HG03558 (cell line): Measurements from ENCODE around the gene CFAP74.

Experiments
- ATAC-seq: cut with Tn5 transposase; IDR thresholded peaks from one replicate; pipeline ENCODE4 v1.9.1; 2021; ENCODE audit warnings: moderate number of reproducible peaks; ENCODE audit not compliant: unreplicated experiment; ENCODE audit errors: extremely low read depth

The CFAP74 gene

GRCh38 chr1:2041887-2042286 is 38.3 kb upstream of the CFAP74 start:
- no peak for ATAC-seq

- ATAC-seq = no peak
Measured at GRCh38 chr1:2041305-2041704, 37.7 kb upstream of the CFAP74 start.

- no peak for ATAC-seq
Measured at GRCh38 chr1:2039251-2039650, 35.7 kb upstream of the CFAP74 start.

GRCh38 chr1:2038229-2038628 is 34.6 kb upstream of the CFAP74 start:
- ATAC-seq = no peak

DNA sequence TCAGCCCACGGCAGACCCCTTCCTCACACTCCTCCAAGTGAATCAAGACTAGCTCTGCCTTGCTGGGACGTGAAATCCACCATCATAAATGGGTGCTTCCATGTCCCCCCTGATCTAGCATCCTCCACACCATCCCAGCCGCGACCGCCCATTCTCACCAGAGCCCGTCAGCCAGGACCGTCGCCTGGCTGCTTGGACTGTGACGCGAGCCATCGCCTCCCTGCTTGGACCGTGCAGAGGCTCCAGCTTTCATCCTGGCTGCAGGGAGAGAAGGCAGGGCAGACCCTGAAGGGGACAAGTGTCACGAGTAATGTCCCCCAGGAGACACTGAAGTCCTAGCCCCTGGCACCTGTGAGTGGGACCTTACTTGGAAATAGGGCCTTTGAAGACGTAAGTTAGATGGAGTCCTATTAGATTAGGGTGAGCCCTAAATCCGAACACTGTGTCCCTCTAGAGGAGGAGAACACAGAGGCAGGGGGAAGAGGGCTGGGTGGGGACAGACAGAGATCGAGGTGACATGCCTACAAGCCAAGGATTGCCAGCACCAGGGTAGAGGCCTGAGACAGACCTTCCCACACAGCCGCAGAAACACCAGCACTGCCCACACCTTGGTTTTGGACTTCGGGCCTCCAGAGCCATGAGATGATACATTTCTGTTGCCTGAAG is 33.9 kb upstream of the CFAP74 start:
- ATAC-seq = no peak

GRCh38 chr1:2036287-2036686 is 32.7 kb upstream of the CFAP74 start:
- ATAC-seq = no peak

GRCh38 chr1:2033165-2033564 is 29.6 kb upstream of the CFAP74 start:
- no peak for ATAC-seq

- no peak for ATAC-seq
Measured at GRCh38 chr1:2032737-2033136, 29.2 kb upstream of the CFAP74 start.

GRCh38 chr1:2031546-2032540 is 28.3 kb upstream of the CFAP74 start:
- ATAC-seq = no peak

DNA sequence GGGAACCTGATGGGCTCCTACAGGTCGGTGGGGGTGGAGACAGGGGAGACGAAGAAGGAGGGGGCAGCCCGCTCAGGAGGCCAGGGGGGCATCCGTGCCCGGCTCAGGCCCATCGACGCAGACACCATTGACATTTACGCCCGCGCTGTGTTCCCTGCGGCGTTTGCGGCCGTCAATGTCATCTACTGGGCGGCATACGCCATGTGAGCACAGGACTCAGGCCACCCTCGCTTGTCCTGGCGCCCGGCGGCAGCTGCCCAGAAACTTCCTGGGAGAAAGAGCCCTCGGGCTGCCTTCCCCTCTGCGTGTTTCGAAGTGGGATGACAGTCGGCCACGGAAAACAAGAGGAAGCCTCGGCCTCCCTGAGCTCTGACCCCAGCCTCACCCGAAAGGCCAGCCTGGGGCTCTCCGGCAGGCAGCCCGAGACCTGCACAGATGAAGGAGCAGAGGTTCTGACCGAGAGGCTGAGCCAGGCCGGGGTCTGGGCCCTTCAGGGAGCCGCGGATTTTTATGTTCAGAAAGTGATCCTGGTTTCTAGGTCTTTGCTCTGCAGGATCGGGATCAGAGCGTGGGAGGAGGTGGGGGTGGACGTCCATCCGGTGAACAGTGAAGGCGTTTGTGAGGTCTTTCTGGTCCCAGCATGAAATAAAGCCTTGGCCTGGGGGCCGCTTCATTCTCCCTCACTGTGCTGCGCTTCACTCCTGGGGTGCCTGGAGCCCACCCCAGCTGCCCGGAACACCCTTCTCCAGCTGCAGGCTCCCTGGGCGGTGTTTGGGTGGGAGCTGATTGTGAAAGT is 26.7 kb upstream of the CFAP74 start:
- no peak for ATAC-seq

DNA sequence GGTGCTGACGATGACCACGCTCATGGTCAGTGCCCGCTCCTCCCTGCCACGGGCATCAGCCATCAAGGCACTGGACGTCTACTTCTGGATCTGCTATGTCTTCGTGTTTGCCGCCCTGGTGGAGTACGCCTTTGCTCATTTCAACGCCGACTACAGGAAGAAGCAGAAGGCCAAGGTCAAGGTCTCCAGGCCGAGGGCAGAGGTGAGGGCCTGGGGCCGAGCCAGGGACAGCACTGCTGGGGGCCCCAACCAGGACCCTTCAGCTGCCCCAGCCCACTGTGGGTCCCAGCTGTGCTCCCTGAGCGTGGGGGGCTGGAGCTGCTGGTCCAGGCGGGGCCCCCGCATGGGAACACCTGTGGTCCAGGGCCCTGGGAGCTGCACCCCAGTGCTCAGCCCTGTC is 26.0 kb upstream of the CFAP74 start:
- no peak for ATAC-seq

DNA sequence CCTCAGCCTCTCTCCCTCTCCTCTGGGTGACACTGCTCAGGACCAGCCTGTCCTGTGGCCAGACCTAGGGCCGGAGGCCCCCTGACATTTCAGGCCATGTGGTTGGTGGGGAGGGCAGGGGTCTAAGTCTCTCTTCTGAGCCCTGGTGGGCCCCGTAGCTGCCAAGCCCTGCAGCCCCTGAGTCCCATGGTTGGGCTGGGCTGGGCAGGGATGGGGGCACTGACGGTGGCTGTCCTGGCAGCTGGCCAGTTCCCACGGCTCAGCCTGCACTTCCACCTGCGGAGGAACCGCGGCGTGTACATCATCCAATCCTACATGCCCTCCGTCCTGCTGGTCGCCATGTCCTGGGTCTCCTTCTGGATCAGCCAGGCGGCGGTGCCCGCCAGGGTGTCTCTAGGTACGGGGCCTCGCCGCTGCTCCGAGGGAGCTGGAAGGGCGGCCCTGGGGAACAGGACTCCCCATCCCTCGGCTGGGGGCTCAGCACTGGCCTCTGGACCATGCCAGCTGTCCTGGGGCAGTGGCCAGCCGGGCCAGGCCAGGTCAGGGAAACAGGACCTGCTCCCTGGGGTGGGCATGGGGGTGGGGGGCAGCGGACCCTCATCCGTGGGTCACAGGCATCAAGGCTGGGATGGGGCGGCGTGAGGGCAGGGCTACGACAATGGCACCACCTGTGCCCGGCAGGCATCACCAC is 25.4 kb upstream of the CFAP74 start:
- no peak for ATAC-seq

- no peak for ATAC-seq
Measured at GRCh38 chr1:2027961-2028583, 24.5 kb upstream of the CFAP74 start.

GRCh38 chr1:2025491-2025981 is 21.9 kb upstream of the CFAP74 start:
- no peak for ATAC-seq

DNA sequence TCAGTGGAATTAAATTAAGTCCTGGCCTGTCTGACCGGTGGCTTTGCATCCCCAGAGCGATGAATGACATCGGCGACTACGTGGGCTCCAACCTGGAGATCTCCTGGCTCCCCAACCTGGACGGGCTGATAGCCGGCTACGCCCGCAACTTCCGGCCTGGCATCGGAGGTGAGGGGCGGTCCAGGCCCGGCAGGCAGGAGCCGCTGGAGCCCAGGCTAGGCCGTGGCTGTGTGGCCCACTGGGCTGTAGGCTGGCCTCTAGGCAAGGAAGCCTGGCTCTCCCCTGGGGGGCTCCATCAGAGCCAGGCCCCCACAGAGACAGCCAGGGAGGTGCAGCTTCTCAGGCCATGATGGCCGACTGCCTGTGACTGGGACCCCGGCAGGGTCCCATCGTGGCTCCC is 21.3 kb upstream of the CFAP74 start:
- no peak for ATAC-seq

- no peak for ATAC-seq
Measured at GRCh38 chr1:2024451-2024850, 20.9 kb upstream of the CFAP74 start.

DNA sequence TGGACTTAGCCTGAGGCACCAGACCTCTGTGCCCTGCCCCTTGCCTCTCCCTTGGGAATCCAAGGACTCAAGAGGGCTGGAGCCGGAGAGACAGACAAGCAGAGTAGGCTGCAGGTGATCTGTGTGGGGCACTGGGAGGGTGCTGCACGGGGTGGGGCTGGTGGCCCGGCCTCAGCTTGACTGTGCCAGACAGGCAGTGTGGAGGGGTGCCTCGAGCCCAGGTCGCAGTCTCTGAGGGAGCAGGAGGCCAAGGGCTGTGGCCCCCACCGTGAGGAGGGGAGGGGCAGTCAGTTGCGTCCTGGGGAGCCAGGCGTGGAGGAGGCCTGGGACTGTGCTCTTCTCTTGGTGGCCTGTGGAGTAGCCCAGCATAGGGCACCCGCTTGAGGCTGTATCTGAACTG is 19.6 kb upstream of the CFAP74 start:
- ATAC-seq = no peak

DNA sequence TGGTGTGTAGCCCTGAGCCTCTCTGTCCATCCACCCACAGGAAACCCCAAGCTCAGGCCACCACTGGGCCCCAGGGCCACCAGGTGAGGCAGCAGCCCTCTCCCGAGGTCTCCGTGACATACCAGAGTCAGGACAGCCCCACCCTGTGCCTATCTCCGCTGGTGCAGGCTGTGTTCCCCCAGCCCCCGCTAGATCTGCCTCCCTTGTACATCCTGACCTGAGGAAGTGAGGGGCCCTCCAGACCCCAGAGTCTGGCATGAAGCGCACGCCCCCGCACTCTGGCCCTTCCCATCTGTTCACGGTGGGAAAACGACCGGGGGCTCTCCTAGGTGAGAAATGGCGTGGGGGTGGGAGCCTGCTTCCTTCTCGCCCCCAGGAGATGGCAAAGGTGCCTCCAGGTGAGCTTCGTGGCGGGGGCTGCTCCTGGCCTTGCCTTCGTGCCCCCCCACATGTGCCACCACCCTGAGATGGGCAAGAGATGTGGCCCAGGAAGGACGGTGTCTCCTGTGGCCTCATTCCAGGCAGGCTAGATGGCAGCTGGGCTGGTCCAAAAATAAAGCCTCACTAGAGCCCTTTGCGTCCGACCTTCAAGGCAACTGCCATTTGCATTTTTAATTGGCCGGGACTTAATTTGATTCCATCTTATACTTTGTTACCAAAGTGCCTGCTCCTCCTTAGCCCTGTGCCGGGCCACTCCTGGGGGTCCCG is 18.6 kb upstream of the CFAP74 start:
- ATAC-seq = no peak

DNA sequence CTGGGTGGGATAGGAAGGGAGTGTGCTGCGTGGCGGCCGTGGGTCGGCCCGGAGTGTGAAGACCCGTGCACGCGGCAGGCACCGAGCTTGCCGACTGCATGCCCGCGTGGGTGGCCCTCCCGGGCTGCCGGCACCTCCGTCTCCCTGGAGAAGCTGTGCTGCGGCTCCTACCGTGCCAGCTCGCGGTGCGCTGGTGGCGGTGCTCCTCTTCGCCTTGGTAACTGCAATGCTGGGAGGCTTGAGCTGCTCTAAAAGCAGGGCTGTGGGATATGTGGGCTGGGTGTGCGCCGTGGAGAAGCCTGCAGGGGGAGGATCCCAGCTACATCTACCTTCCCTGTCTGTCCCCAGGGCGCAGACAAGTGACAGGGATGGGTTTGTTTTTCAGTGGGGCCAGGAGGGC is 18.0 kb upstream of the CFAP74 start:
- ATAC-seq = no peak
